ENCODE measurements around the gene ITPR1. TPM values are rescaled to one million over a fixed set of nuclear protein-coding genes. Genes with fewer than 3 reads are reported as not detected.
A peak's percentile ranks its signal among the peaks of the same experiment; 100 is the strongest.

Gene ITPR1
- total and polyA plus RNA-seq, 2 of the 4 experiments (the other 2 are of a cell fraction): 1.8 to 5.7 TPM

- in situ Hi-C loops (cut with MboI; ENCODE audit: low sequenced_read_pairs) (no loop called here), intact Hi-C loops (cut with micrococcal nuclease) (no loop called here), dilution Hi-C loops (cut with HindIII; ENCODE audit: low sequenced_read_pairs, unreplicated experiment) (no loop called here)
- Histone ChIP-seq H2BK15ac (ENCODE audit: low read depth, low read length) (no peak overlapping the region), H4K8ac (ENCODE audit: low read depth in 2 of 2, low read length in 2 of 2) (no peak overlapping the region), H4K91ac (ENCODE audit: insufficient read depth, low read depth, low read length) (no peak overlapping the region), H2AFZ (replicated peaks; ENCODE audit: low read length, poor library complexity) (no peak overlapping the region), H2AK9ac (replicated peaks; ENCODE audit: low read depth, low read length, poor library complexity) (no peak overlapping the region), H3K9ac (ENCODE audit: low read depth, low read length) (peak overlapping the region; percentile 42; the same call in 1 of the 2 replicates), H3K79me1 (ENCODE audit: low read depth in 1 of 2, low read length in 2 of 2) (no peaks in the 10 kb centered on the region), H3K27me3 (ENCODE audit: control insufficient read depth, insufficient read depth, low read length) (no peaks in the 10 kb centered on the region; the same call in 1 of the 2 replicates), H3K4me1 (ENCODE audit: control insufficient read depth, insufficient read depth, low read length) (no peaks in the 10 kb centered on the region), H3K36me3 (ENCODE audit: control insufficient read depth, insufficient read depth, low read length) (no peaks in the 10 kb centered on the region), H3K4me2 (ENCODE audit: low read depth, low read length) (peak overlapping the region; percentile 89), H3K9me1 (ENCODE audit: insufficient read depth, low read length) (no peaks in the 10 kb centered on the region), H4K5ac (ENCODE audit: low read depth, low read length) (peak overlapping the region; percentile 70; the same call in 1 of the 2 replicates), H3K14ac (replicated peaks; ENCODE audit: low read depth, low read length) (no peak overlapping the region), H3K23ac (ENCODE audit: low read depth, low read length) (no peak overlapping the region), H3K56ac (ENCODE audit: extremely low read depth, insufficient read depth, low read length) (no peak overlapping the region), H2BK120ac (ENCODE audit: low read depth, low read length) (no peak overlapping the region), H3K4ac (ENCODE audit: low read depth, low read length) (no peak overlapping the region), H2BK20ac (ENCODE audit: low read depth, low read length) (no peak overlapping the region), H3K18ac (ENCODE audit: low read depth, low read length) (peak overlapping the region; percentile 16; the same call in 1 of the 2 replicates), H2AK5ac (ENCODE audit: low read depth, low read length) (no peak overlapping the region), H4K20me1 (ENCODE audit: insufficient read depth, low read length) (no peaks in the 10 kb centered on the region), H3K4me3 (ENCODE audit: insufficient read depth, low read depth, low read length) (peak overlapping the region; percentile 6; the same call in 1 of the 2 replicates), H2BK5ac (ENCODE audit: low read depth, low read length, poor library complexity, severe bottlenecking) (no peak overlapping the region), H3K27ac (ENCODE audit: insufficient read depth, low read length) (peak overlapping the region; percentile 7; the same call in 1 of the 2 replicates), H3K9me3 (ENCODE audit: control insufficient read depth, insufficient read depth, low read length) (no peaks in the 10 kb centered on the region)
- ATAC-seq (ENCODE audit: low read depth) (peak; percentile 24; the same call in 1 of the 2 replicates), DNase-seq (no peak)
- ChIA-PET CTCF (interaction anchor here (1.1 kb wide), 1 partner anchor 14 kb away, joined by 3 read pairs; no protein-coding TSS in a partner anchor), POLR2A (ENCODE audit: unreplicated experiment) (interaction anchor here (0.5 kb wide), 1 partner anchor 33 kb away, joined by 3 read pairs; no protein-coding TSS in a partner anchor)
- WGBS, 2 experiments (ENCODE audit: extremely low coverage in 2 of 2, insufficient read length in 1 of 2): 60% methylated on average over 2 of the region's 14 CpGs; no CpG with 5 or more reads in 1 of the 2 experiments
- no TSS peak for BruUV-seq (replicated peaks)
- TF ChIP-seq CHD1 (IDR thresholded peaks at IDR 0.05; ENCODE audit: low read depth, low read length): no peak
- TF ChIP-seq ELK1 (IDR thresholded peaks at IDR 0.05; ENCODE audit: borderline replicate concordance, low read depth, low read length): no peak
- TF ChIP-seq MAFK (IDR thresholded peaks at IDR 0.05; ENCODE audit: low read depth, low read length): no peak
- no peak for TF ChIP-seq RCOR1 (IDR thresholded peaks at IDR 0.05; ENCODE audit: insufficient replicate concordance, low read length)
- TF ChIP-seq MAZ (IDR thresholded peaks at IDR 0.05; ENCODE audit: borderline replicate concordance, low read depth, low read length): no peak
- TF ChIP-seq RAD21 (IDR thresholded peaks at IDR 0.05; ENCODE audit: low read length): no peak
- TF ChIP-seq RFX5 (IDR thresholded peaks at IDR 0.05; ENCODE audit: low read depth, low read length): no peak
- TF ChIP-seq USF2 (IDR thresholded peaks at IDR 0.05; ENCODE audit: low read depth, low read length): no peak
- no peak for TF ChIP-seq NFE2L2 (IDR thresholded peaks at IDR 0.05; ENCODE audit: low read depth, low read length)
- TF ChIP-seq MXI1 (IDR thresholded peaks at IDR 0.05; ENCODE audit: borderline replicate concordance, low read depth, low read length): no peak
- TF ChIP-seq FOS (IDR thresholded peaks at IDR 0.05; ENCODE audit: low read depth, low read length): no peak
- TF ChIP-seq SMC3 (IDR thresholded peaks at IDR 0.05; ENCODE audit: low read depth, low read length): no peak
- TF ChIP-seq CTCF (conservative IDR thresholded peaks at IDR 0.05; ENCODE audit: low read depth, low read length): no peak
Observed at GRCh38 chr3:4504340-4505261, 11.5 kb downstream of the ITPR1 start.
